ENCODE data around the gene SH2D4B.

Gene SH2D4B

GRCh38 chr10:80552151-80552646, 14.5 kb downstream of the SH2D4B start:
- DNase-seq (ENCODE audit: low spot score) = no peak
- no peak overlapping the region for H3K27ac ChIP-seq

DNA sequence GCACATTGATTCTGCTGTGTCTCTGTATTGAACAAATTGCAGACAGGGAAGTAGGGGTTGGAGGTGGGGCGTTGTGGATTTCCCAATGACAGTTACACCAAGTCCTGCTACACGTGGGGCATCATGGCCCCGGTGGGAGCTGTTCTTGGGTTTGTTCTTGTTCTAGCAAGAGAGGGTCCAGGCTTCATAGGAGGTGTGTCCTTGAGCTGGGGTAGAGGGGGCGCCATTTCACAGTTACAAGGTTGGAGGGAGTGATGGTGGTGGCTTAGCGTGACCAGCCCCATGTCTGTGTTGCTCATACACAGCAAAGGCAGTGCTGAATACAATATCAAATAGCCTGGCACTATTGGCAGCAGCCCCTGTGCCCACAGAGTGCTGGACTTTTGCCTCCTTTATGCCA, 15.7 kb downstream of the SH2D4B start:
- Histone ChIP-seq H3K27ac (no peak overlapping the region), H3K4me3 (no peak overlapping the region)
- no peak for TF ChIP-seq CTCF (IDR thresholded peaks at IDR 0.05)
- DNase-seq (ENCODE audit: low spot score) = no peak

More at GRCh38 chr10:80552151-80552646, 14.5 kb downstream of the SH2D4B start:
- TF ChIP-seq CTCF (IDR thresholded peaks at IDR 0.05) = no peak
- no peak overlapping the region for H3K4me3 ChIP-seq

DNA sequence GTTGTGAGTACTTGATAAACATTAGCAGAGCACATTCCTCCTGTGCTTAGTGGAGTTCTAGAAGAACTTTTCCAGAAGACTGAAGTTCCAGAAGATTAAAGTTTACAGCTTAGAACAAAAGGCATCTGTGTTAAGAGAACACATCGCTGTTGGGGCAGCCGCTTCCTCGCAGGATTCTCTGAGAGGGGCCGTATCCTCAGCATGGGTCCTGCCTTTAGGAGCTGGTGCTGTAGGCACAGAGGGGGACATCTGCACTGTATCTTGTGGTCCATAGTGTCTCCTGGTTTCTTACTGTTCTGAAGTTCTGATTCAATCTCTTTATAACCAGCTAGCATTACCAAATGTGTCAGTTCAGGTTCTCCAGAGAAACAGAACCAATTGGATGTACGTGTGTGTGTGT, 16.3 kb downstream of the SH2D4B start:
- Histone ChIP-seq H3K4me3 (no peak overlapping the region), H3K27ac (no peak overlapping the region)
- no peak for DNase-seq (ENCODE audit: low spot score)
- no peak for TF ChIP-seq CTCF (IDR thresholded peaks at IDR 0.05)

- no peak for DNase-seq (ENCODE audit: low spot score)
- H3K4me3 ChIP-seq = no peak overlapping the region
- TF ChIP-seq CTCF (IDR thresholded peaks at IDR 0.05) = no peak
- H3K27ac ChIP-seq = no peak overlapping the region
Measured at GRCh38 chr10:80555415-80555814, 17.7 kb downstream of the SH2D4B start.

DNA sequence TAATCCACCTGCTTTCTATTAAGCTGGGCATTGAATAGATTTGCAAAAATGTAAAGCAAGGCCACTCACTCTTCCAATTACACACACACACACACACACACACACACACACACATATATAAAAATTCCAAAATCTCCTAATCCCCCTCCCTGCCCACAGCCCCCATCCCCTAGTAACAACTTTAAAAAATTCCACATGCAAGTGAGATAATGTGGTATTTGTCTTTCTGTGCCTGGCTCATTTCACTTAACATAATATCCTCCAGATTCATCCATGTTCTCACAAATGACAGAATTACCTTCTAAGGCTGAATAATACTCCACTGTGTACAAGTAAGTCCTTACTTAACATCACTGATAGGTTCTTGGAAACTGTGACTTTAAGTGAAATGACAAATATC, 24.2 kb downstream of the SH2D4B start:
- no peak for TF ChIP-seq CTCF (IDR thresholded peaks at IDR 0.05)
- H3K4me3 ChIP-seq = no peak overlapping the region
- DNase-seq (ENCODE audit: low spot score) = no peak

DNA sequence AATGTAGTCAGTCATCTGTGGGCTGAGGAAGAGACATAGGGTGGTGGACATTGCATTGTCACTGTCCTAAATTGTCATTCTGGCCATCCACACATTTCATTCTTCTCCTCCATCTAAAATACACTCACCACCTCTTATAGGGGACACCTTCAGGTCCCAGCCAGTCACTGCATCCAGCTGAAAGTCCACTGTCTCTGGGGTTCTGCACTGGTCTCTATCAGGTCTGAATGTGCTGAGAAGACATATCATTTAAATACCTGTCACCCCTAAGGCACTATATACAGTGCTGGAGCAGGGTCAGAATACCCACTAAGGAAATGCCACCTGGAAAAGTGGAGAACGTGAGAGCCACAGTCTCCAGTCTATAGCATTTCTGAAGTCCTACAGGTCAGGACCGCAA, 29.6 kb downstream of the SH2D4B start:
- no peak for TF ChIP-seq CTCF (IDR thresholded peaks at IDR 0.05)
- Histone ChIP-seq H3K4me3 (no peak overlapping the region), H3K27ac (no peak overlapping the region)
- no peak for DNase-seq (ENCODE audit: low spot score)

More for the DNA sequence above, 24.2 kb downstream of the SH2D4B start:
- H3K27ac ChIP-seq = no peak overlapping the region

DNA sequence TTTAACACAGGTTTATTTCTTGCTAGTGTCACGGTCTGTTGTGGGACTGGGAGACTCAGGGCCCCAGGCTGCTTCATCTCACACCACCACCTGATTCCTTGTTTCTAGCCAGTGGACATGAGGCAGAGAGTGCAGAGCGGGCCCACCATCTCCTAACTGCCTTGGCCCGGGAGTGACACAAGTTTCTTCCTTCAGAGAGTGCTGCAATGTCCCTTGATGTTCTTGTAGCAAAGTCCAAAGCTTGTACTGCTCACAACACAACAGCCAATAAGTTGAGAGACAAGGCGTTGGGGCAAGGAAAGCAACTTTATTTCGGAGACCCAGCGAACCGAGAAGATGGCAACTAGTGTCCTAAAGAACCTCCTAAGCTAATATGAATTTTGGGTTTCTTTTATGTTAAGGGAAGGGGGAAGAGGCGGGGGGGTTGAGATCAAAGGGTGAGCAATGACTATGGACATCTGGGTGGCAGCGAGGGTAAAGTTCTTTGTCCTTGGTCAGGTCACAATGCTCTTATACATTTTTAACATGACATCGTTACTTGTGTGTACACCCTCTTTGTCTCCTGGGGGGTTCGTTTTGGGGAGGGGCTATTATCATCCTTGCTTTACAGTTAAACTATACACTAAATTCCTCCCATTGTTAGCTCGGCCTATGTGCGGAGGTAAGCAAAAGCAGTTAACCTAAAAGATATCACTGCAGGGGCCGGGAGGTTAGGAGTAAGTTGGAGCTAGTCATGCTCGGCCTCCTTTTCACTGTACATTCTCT, 31.6 kb downstream of the SH2D4B start:
- no peak overlapping the region for H3K4me3 ChIP-seq
- no peak for TF ChIP-seq CTCF (IDR thresholded peaks at IDR 0.05)
- no peak for DNase-seq (ENCODE audit: low spot score)
- no peak overlapping the region for H3K27ac ChIP-seq

Data from coronary artery (tissue), 2 donors.